Measurements from ENCODE around the gene TERT. TPM values are rescaled to one million over a fixed set of nuclear protein-coding genes. Genes with fewer than 3 reads are reported as not detected.

Gene TERT
- total and polyA plus RNA-seq, 2 of the 4 experiments (the other 2 are of a cell fraction): not detected

GRCh38 chr5:1204693-1205242 is 90.1 kb downstream of the TERT start:
- Histone ChIP-seq H4K5ac (ENCODE audit: low read depth, low read length) (no peak overlapping the region), H2AFZ (replicated peaks; ENCODE audit: low read length, poor library complexity) (no peak overlapping the region), H3K79me1 (ENCODE audit: low read depth in 1 of 2, low read length in 2 of 2) (no peaks in the 10 kb centered on the region), H3K27ac (ENCODE audit: insufficient read depth, low read length) (no peak overlapping the region), H4K91ac (ENCODE audit: insufficient read depth, low read depth, low read length) (no peak overlapping the region), H4K20me1 (ENCODE audit: insufficient read depth, low read length) (no peaks in the 10 kb centered on the region; the same call in 1 of the 2 replicates), H3K14ac (replicated peaks; ENCODE audit: low read depth, low read length) (no peak overlapping the region), H3K27me3 (ENCODE audit: control insufficient read depth, insufficient read depth, low read length) (peaks cover 27% of the 10 kb centered on the region; the same call in 1 of the 2 replicates), H2BK15ac (ENCODE audit: low read depth, low read length) (no peak overlapping the region), H2BK120ac (ENCODE audit: low read depth, low read length) (no peak overlapping the region), H2AK9ac (replicated peaks; ENCODE audit: low read depth, low read length, poor library complexity) (no peak overlapping the region), H3K23ac (ENCODE audit: low read depth, low read length) (no peak overlapping the region), H3K9ac (ENCODE audit: low read depth, low read length) (no peak overlapping the region), H3K9me3 (ENCODE audit: control insufficient read depth, insufficient read depth, low read length) (no peaks in the 10 kb centered on the region), H3K4me3 (ENCODE audit: insufficient read depth, low read depth, low read length) (no peak overlapping the region), H3K18ac (ENCODE audit: low read depth, low read length) (no peak overlapping the region), H3K4ac (ENCODE audit: low read depth, low read length) (no peak overlapping the region), H2BK5ac (ENCODE audit: low read depth, low read length, poor library complexity, severe bottlenecking) (no peak overlapping the region), H3K4me1 (ENCODE audit: control insufficient read depth, insufficient read depth, low read length) (peaks cover 3% of the 10 kb centered on the region; the same call in 1 of the 2 replicates), H2AK5ac (ENCODE audit: low read depth, low read length) (no peak overlapping the region), H3K56ac (ENCODE audit: extremely low read depth, insufficient read depth, low read length) (no peak overlapping the region), H2BK20ac (ENCODE audit: low read depth, low read length) (no peak overlapping the region), H3K9me1 (ENCODE audit: insufficient read depth, low read length) (no peaks in the 10 kb centered on the region), H3K4me2 (ENCODE audit: low read depth, low read length) (no peak overlapping the region), H3K36me3 (ENCODE audit: control insufficient read depth, insufficient read depth, low read length) (no peaks in the 10 kb centered on the region), H4K8ac (ENCODE audit: low read depth in 2 of 2, low read length in 2 of 2) (no peak overlapping the region)
- dilution Hi-C loops (cut with HindIII; ENCODE audit: low sequenced_read_pairs, unreplicated experiment) (no loop called here), in situ Hi-C loops (cut with MboI; ENCODE audit: low sequenced_read_pairs) (no loop called here), intact Hi-C loops (cut with micrococcal nuclease) (no loop called here)
- CTCF ChIA-PET: interaction anchor here (0.6 kb wide), 1 partner anchor 11 kb away, joined by 3 read pairs; no protein-coding TSS in a partner anchor
- POLR2A ChIA-PET (ENCODE audit: unreplicated experiment): no interaction called here
- ATAC-seq (ENCODE audit: low read depth): peak; percentile 71
- peak; percentile 17; the same call in 1 of the 2 replicates for TF ChIP-seq RAD21 (IDR thresholded peaks at IDR 0.05; ENCODE audit: low read length)
- no peak for TF ChIP-seq CHD1 (IDR thresholded peaks at IDR 0.05; ENCODE audit: low read depth, low read length)
- peak; percentile 31; the same call in 1 of the 2 replicates for TF ChIP-seq CTCF (conservative IDR thresholded peaks at IDR 0.05; ENCODE audit: low read depth, low read length)
- TF ChIP-seq SMC3 (IDR thresholded peaks at IDR 0.05; ENCODE audit: low read depth, low read length): peak; percentile 19; the same call in 1 of the 2 replicates
- BruUV-seq (replicated peaks): no TSS peak
- DNase-seq: peak; percentile 38
- 15% methylated on average over 4 of the region's 18 CpGs; no CpG with 5 or more reads in 1 of the 2 experiments for WGBS, 2 experiments (ENCODE audit: extremely low coverage in 2 of 2, insufficient read length in 1 of 2)
